Measurements from ENCODE around the gene ITGAV. TPM values are rescaled to one million over a fixed set of nuclear protein-coding genes. Genes with fewer than 3 reads are reported as not detected.

ITGAV gene
- total and polyA plus RNA-seq, 4 experiments from 2014 or later = 1.2 to 12.0 (median 6.7) TPM

DNA sequence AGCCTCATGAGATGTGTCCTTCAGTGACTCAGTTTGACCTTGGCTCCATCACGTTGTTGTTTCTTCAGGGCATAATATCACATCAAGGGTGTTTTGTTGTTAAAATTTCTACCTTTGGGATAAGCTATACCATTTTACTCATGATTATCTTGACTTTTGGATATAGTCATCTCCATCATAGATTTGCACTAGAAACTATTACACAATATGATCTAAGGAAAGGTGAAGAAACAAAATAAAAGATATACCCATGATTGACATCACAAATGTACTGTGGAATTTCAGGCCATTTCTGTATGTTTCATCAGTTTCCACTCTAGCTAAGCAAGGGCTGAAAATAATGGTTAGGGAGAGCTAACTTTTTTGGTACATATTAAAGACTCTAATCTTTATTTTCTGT, 79.3 kb downstream of the ITGAV start:
- Mint-ChIP-seq H3K36me3 (peaks cover 78 to 86% of the 10 kb centered on the region in 2 donors), H3K9me3 (peaks cover 0 to 17% (median 7%) of the 10 kb centered on the region in 8 donors), H3K27ac (no peak overlapping the region), H3K4me1 (no peaks in the 10 kb centered on the region), H3K27me3 (no peaks in the 10 kb centered on the region), H3K4me3 (no peak overlapping the region)
- H3K36me3 ChIP-seq (ENCODE audit: insufficient read depth, low read length) = peaks cover 27% of the 10 kb centered on the region
- no peak for DNase-seq
- no peak overlapping the region for H3K4me3 ChIP-seq (ENCODE audit: low read length in 2 of 2)
- no peak overlapping the region for H3K27ac ChIP-seq (ENCODE audit: low read depth, low read length)
- no peaks in the 10 kb centered on the region for H3K9me3 ChIP-seq (ENCODE audit: control insufficient read depth in 1 of 2, low read length in 2 of 2)
- H3K4me1 ChIP-seq (ENCODE audit: insufficient read depth, low read length) = no peaks in the 10 kb centered on the region
- ChIA-PET CTCF (ENCODE audit: partially characterized antibody) (no interaction called here), POLR2A (ENCODE audit: partially characterized antibody) (no interaction called here)
- H3K27me3 ChIP-seq (ENCODE audit: insufficient read depth, low read length) = no peaks in the 10 kb centered on the region
- intact Hi-C loops (cut with micrococcal nuclease) = no loop called here

DNA sequence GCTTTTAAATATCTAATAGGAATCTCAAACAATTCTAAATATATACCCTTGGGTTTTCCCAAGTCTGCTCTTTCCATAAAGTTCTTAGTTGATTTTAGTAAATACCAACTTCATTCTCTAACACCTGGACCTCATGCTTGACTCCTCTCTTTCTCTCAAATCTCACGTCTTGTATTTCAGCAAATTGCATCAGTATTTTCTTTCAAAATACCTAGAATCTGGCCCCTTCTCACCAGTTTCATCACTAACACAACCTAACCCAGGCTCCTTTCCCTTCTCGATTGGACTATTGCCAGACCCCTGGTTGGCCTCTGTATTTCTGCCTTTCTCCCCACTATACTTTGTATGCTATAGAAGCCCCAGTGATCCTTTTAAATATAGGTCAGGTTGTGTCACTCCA, 81.0 kb downstream of the ITGAV start:
- Histone ChIP-seq H3K27ac (ENCODE audit: low read depth, low read length) (no peak overlapping the region), H3K36me3 (ENCODE audit: insufficient read depth, low read length) (peaks cover 21% of the 10 kb centered on the region), H3K4me3 (ENCODE audit: low read length in 2 of 2) (no peak overlapping the region), H3K9me3 (ENCODE audit: control insufficient read depth in 1 of 2, low read length in 2 of 2) (no peaks in the 10 kb centered on the region), H3K4me1 (ENCODE audit: insufficient read depth, low read length) (no peaks in the 10 kb centered on the region), H3K27me3 (ENCODE audit: insufficient read depth, low read length) (no peaks in the 10 kb centered on the region)
- Mint-ChIP-seq H3K4me1 (no peaks in the 10 kb centered on the region), H3K9me3 (peaks cover 0 to 17% (median 7%) of the 10 kb centered on the region in 8 donors), H3K27me3 (no peaks in the 10 kb centered on the region), H3K27ac (no peak overlapping the region), H3K4me3 (no peak overlapping the region), H3K36me3 (peaks cover 76 to 88% of the 10 kb centered on the region in 2 donors)
- POLR2A ChIA-PET (ENCODE audit: partially characterized antibody) = no interaction called here
- DNase-seq = no peak
- CTCF ChIA-PET (ENCODE audit: partially characterized antibody) = no interaction called here
- intact Hi-C loops (cut with micrococcal nuclease) = no loop called here

GRCh38 chr2:186675380-186675779, 85.5 kb downstream of the ITGAV start:
- CTCF ChIA-PET (ENCODE audit: partially characterized antibody) = no interaction called here
- peaks cover 17% of the 10 kb centered on the region for H3K36me3 ChIP-seq (ENCODE audit: insufficient read depth, low read length)
- no peaks in the 10 kb centered on the region for H3K27me3 Mint-ChIP-seq
- DNase-seq = no peak
- H3K4me1 ChIP-seq (ENCODE audit: insufficient read depth, low read length) = no peaks in the 10 kb centered on the region
- H3K4me3 Mint-ChIP-seq = no peak overlapping the region
- no peak overlapping the region for H3K4me3 ChIP-seq (ENCODE audit: low read length in 2 of 2)
- intact Hi-C loops (cut with micrococcal nuclease) = no loop called here
- peaks cover 0 to 17% (median 6%) of the 10 kb centered on the region in 8 donors for H3K9me3 Mint-ChIP-seq
- POLR2A ChIA-PET (ENCODE audit: partially characterized antibody) = no interaction called here
- H3K4me1 Mint-ChIP-seq = no peaks in the 10 kb centered on the region
- no peaks in the 10 kb centered on the region for H3K27me3 ChIP-seq (ENCODE audit: insufficient read depth, low read length)
- no peak overlapping the region for H3K27ac ChIP-seq (ENCODE audit: low read depth, low read length)
- no peak overlapping the region for H3K27ac Mint-ChIP-seq
- H3K9me3 ChIP-seq (ENCODE audit: control insufficient read depth in 1 of 2, low read length in 2 of 2) = no peaks in the 10 kb centered on the region
- H3K36me3 Mint-ChIP-seq = peaks cover 72 to 77% of the 10 kb centered on the region in 2 donors

DNA sequence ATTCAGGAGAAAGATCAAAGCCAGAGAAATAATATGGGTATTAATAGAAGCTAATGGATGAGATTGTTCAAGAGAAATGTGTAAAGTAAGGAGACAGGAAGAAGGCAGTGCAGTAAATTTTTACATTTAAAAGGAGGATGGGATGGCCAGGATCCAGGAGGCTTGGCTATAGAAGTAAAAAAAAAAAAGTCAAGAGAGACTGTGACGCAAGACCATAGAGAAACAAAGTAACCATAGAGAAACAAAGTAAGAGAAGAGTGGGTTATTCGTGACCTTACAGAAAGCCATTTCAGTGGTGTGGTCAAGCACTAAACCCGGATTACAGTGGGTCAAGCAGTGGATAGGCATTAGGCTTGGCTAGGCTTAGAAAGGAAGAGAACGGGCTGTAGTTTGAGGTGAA, 93.5 kb downstream of the ITGAV start:
- H3K4me1 Mint-ChIP-seq = no peaks in the 10 kb centered on the region
- H3K4me3 ChIP-seq (ENCODE audit: low read length in 2 of 2) = no peak overlapping the region
- DNase-seq = no peak
- H3K9me3 ChIP-seq (ENCODE audit: control insufficient read depth in 1 of 2, low read length in 2 of 2) = peaks cover 0 to 9% of the 10 kb centered on the region in 2 donors
- ChIA-PET POLR2A (ENCODE audit: partially characterized antibody) (no interaction called here), CTCF (ENCODE audit: partially characterized antibody) (no interaction called here)
- no peaks in the 10 kb centered on the region for H3K4me1 ChIP-seq (ENCODE audit: insufficient read depth, low read length)
- H3K27me3 Mint-ChIP-seq = no peaks in the 10 kb centered on the region
- intact Hi-C loops (cut with micrococcal nuclease) = no loop called here
- peaks cover 7 to 15% of the 10 kb centered on the region in 2 donors for H3K36me3 Mint-ChIP-seq
- peak overlapping the region in 1 of 7 donors; percentile 39 for H3K27ac Mint-ChIP-seq
- no peaks in the 10 kb centered on the region for H3K36me3 ChIP-seq (ENCODE audit: insufficient read depth, low read length)
- H3K27ac ChIP-seq (ENCODE audit: low read depth, low read length) = no peak overlapping the region
- H3K9me3 Mint-ChIP-seq = peaks cover 0 to 15% (median 11%) of the 10 kb centered on the region in 8 donors
- no peak overlapping the region for H3K4me3 Mint-ChIP-seq
- H3K27me3 ChIP-seq (ENCODE audit: insufficient read depth, low read length) = no peaks in the 10 kb centered on the region

DNA sequence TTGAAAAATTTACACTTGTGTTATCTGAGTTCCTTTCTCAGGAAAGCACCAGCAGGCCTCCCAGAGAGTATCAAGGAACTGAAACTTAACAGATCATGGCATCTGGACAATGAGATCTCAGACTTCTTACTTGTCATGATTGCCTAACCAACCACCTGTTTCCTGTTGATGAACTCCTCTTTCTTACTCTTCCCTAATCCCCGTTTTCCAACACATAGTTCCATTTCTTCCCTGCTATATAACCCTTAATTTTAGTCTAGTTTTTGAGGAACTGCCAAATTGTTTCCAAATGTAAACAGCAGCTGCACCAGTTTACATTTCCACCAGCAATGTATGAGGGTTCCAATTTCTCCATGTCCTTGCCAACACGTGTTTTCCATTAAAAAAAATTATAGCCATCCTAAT, 98.0 kb downstream of the ITGAV start:
- CTCF ChIA-PET (ENCODE audit: partially characterized antibody) = no interaction called here
- Mint-ChIP-seq H3K9me3 (peaks cover 0 to 18% (median 13%) of the 10 kb centered on the region in 8 donors), H3K27ac (no peak overlapping the region), H3K4me3 (no peak overlapping the region), H3K4me1 (no peaks in the 10 kb centered on the region), H3K36me3 (no peaks in the 10 kb centered on the region), H3K27me3 (peaks cover 2 to 10% of the 10 kb centered on the region in 2 donors)
- DNase-seq = no peak
- Histone ChIP-seq H3K27ac (ENCODE audit: low read depth, low read length) (no peak overlapping the region), H3K4me3 (ENCODE audit: low read length in 2 of 2) (no peak overlapping the region), H3K27me3 (ENCODE audit: insufficient read depth, low read length) (no peaks in the 10 kb centered on the region), H3K9me3 (ENCODE audit: control insufficient read depth in 1 of 2, low read length in 2 of 2) (peaks cover 0 to 9% of the 10 kb centered on the region in 2 donors), H3K4me1 (ENCODE audit: insufficient read depth, low read length) (no peaks in the 10 kb centered on the region), H3K36me3 (ENCODE audit: insufficient read depth, low read length) (no peaks in the 10 kb centered on the region)
- POLR2A ChIA-PET (ENCODE audit: partially characterized antibody) = no interaction called here
- intact Hi-C loops (cut with micrococcal nuclease) = no loop called here

DNA sequence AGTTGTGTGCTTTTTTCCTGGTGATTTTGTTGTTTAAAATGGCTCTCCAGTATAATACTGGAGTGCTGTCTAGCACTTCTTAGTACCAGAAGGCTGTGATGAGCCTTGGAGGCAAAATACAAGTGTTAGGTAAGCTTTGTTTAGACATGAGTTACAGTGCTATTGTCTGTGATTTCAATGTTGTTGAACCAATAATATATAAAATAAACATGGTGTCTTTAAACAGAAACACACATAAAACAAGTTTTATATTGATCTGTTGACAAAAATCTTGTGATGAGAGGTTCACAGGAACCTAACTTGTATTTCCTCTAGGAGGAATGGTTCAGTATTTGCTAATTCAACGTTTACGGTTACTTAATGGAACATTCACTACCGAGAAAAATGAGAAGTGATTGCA, 99.0 kb downstream of the ITGAV start:
- CTCF ChIA-PET (ENCODE audit: partially characterized antibody) = no interaction called here

DNA sequence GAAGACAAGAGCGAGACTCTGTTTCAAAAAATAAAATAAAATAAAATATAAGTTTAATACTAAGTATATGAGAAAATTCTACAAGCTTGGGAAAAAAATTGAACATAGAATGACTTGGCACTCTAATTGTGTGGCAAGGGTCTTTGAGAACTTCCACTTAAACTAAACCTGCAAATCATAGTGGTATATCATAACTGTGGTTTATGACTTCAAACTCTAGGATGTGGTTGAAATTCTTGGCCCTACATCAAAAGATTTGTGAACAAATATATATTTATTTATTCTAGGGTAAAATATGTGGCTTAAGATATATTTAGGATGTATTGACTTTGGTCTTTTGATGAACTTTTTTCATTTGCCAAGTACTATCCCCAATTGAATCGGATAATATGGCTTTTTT, 100.9 kb downstream of the ITGAV start:
- no peak overlapping the region for H3K4me3 ChIP-seq (ENCODE audit: low read length in 2 of 2)
- H3K27ac ChIP-seq (ENCODE audit: low read depth, low read length) = no peak overlapping the region
- DNase-seq = no peak
- H3K27me3 ChIP-seq (ENCODE audit: insufficient read depth, low read length) = peaks cover 6% of the 10 kb centered on the region
- H3K36me3 Mint-ChIP-seq = no peaks in the 10 kb centered on the region
- peaks cover 0 to 9% of the 10 kb centered on the region in 2 donors for H3K9me3 ChIP-seq (ENCODE audit: control insufficient read depth in 1 of 2, low read length in 2 of 2)
- peaks cover 0 to 18% (median 13%) of the 10 kb centered on the region in 8 donors for H3K9me3 Mint-ChIP-seq
- POLR2A ChIA-PET (ENCODE audit: partially characterized antibody) = no interaction called here
- H3K4me1 ChIP-seq (ENCODE audit: insufficient read depth, low read length) = peaks cover 4% of the 10 kb centered on the region
- H3K36me3 ChIP-seq (ENCODE audit: insufficient read depth, low read length) = no peaks in the 10 kb centered on the region
- H3K27me3 Mint-ChIP-seq = peaks cover 17 to 26% of the 10 kb centered on the region in 2 donors
- H3K4me1 Mint-ChIP-seq = peaks cover 6 to 13% (median 7%) of the 10 kb centered on the region in 4 donors
- intact Hi-C loops (cut with micrococcal nuclease) = no loop called here
- CTCF ChIA-PET (ENCODE audit: partially characterized antibody) = no interaction called here
- no peak overlapping the region for H3K4me3 Mint-ChIP-seq
- no peak overlapping the region for H3K27ac Mint-ChIP-seq

More for the DNA sequence above, 99.0 kb downstream of the ITGAV start:
- no peaks in the 10 kb centered on the region for H3K36me3 Mint-ChIP-seq
- H3K4me1 Mint-ChIP-seq = no peaks in the 10 kb centered on the region
- H3K9me3 Mint-ChIP-seq = peaks cover 0 to 18% (median 13%) of the 10 kb centered on the region in 8 donors
- H3K27ac Mint-ChIP-seq = no peak overlapping the region
- intact Hi-C loops (cut with micrococcal nuclease) = no loop called here
- POLR2A ChIA-PET (ENCODE audit: partially characterized antibody) = no interaction called here
- no peaks in the 10 kb centered on the region for H3K27me3 ChIP-seq (ENCODE audit: insufficient read depth, low read length)
- no peak overlapping the region for H3K4me3 ChIP-seq (ENCODE audit: low read length in 2 of 2)
- H3K36me3 ChIP-seq (ENCODE audit: insufficient read depth, low read length) = no peaks in the 10 kb centered on the region
- DNase-seq = no peak
- H3K4me1 ChIP-seq (ENCODE audit: insufficient read depth, low read length) = peaks cover 4% of the 10 kb centered on the region
- no peak overlapping the region for H3K27ac ChIP-seq (ENCODE audit: low read depth, low read length)
- H3K4me3 Mint-ChIP-seq = no peak overlapping the region
- peaks cover 5 to 14% of the 10 kb centered on the region in 2 donors for H3K27me3 Mint-ChIP-seq
- H3K9me3 ChIP-seq (ENCODE audit: control insufficient read depth in 1 of 2, low read length in 2 of 2) = peaks cover 0 to 9% of the 10 kb centered on the region in 2 donors

- Mint-ChIP-seq H3K4me3 (no peak overlapping the region), H3K36me3 (no peaks in the 10 kb centered on the region), H3K9me3 (peaks cover 0 to 18% (median 13%) of the 10 kb centered on the region in 8 donors), H3K27ac (no peak overlapping the region), H3K27me3 (peaks cover 20 to 26% of the 10 kb centered on the region in 2 donors), H3K4me1 (peaks cover 6 to 13% (median 7%) of the 10 kb centered on the region in 4 donors)
- Histone ChIP-seq H3K27me3 (ENCODE audit: insufficient read depth, low read length) (peaks cover 7% of the 10 kb centered on the region), H3K36me3 (ENCODE audit: insufficient read depth, low read length) (no peaks in the 10 kb centered on the region), H3K9me3 (ENCODE audit: control insufficient read depth in 1 of 2, low read length in 2 of 2) (peaks cover 0 to 9% of the 10 kb centered on the region in 2 donors), H3K4me1 (ENCODE audit: insufficient read depth, low read length) (peaks cover 4% of the 10 kb centered on the region), H3K4me3 (ENCODE audit: low read length in 2 of 2) (no peak overlapping the region), H3K27ac (ENCODE audit: low read depth, low read length) (no peak overlapping the region)
- DNase-seq = no peak
- ChIA-PET POLR2A (ENCODE audit: partially characterized antibody) (no interaction called here), CTCF (ENCODE audit: partially characterized antibody) (no interaction called here)
- intact Hi-C loops (cut with micrococcal nuclease) = no loop called here
These were observed 101.4 kb downstream of the ITGAV start for GRCh38 chr2:186691231-186691630.

All from CD4-positive, alpha-beta memory T cell (primary cell).